IPS-18a (cell line): ENCODE measurements around the gene PRKN.

Experiments used
- H3K27ac ChIP-seq: one replicate; pipeline ENCODE4 v1.5.1; 2013; ENCODE audit warnings: low read length
- H3K27me3 ChIP-seq: one replicate; pipeline ENCODE4 v1.6.1; 2013; ENCODE audit warnings: mild to moderate bottlenecking, low read length; ENCODE audit not compliant: control insufficient read depth, insufficient read depth
- H3K36me3 ChIP-seq: one replicate; pipeline ENCODE4 v1.6.1; 2013; ENCODE audit warnings: low read depth, low read length; ENCODE audit not compliant: control insufficient read depth
- H3K4me1 ChIP-seq: one replicate; pipeline ENCODE4 v1.6.1; 2013; ENCODE audit warnings: low read depth, low read length; ENCODE audit not compliant: control insufficient read depth
- H3K4me3 ChIP-seq: one replicate; pipeline ENCODE4 v1.5.1; 2013; ENCODE audit warnings: low read length
- H3K9ac ChIP-seq: one replicate; pipeline ENCODE4 v1.6.1; 2013; ENCODE audit warnings: mild to moderate bottlenecking, low read length, moderate library complexity
- H3K9me3 ChIP-seq: one replicate; pipeline ENCODE4 v1.6.1; 2013; ENCODE audit warnings: low read depth, low read length; ENCODE audit not compliant: control insufficient read depth

Gene PRKN

GRCh38 chr6:161622779-161623178 lies 1104.8 kb downstream of the PRKN start:
- Histone ChIP-seq H3K4me3 (no peak overlapping the region), H3K4me1 (no peaks in the 10 kb centered on the region), H3K9me3 (no peaks in the 10 kb centered on the region), H3K36me3 (no peaks in the 10 kb centered on the region), H3K9ac (no peak overlapping the region), H3K27me3 (peaks cover 79% of the 10 kb centered on the region), H3K27ac (no peak overlapping the region)

DNA sequence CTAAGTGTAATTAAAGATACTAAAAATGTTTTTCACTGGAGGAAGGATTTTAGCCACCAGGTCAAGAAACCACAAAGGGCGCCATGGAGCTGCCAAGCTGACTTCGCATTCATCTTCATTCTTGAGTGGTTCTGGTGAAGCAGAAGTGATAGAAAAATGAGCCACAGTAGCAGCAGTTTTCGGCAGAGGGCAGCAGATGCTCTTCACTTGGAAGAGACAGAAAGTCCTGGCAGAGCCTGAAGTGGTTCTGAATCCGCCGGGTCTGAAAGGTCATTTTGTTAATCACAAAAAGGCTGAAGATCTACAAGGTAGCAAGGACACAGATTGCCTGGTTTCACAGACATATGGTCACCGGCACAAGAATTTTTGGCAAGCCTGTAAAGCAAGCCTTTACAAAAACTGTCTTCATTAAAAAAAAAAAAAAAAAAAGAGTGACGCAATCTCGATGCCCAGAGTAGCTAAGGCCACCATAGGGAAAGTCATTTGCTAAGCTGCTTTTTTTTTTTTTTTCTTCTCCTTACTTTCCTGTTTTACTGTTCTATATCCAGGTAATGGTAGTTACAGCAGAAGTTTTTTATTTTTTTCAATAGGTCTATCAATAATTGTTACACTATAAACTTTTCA lies 1108.6 kb downstream of the PRKN start:
- H3K4me3 ChIP-seq, result no peak overlapping the region
- H3K27me3 ChIP-seq, result peaks cover 46% of the 10 kb centered on the region
- H3K9me3 ChIP-seq, result no peaks in the 10 kb centered on the region
- H3K4me1 ChIP-seq, result no peaks in the 10 kb centered on the region
- H3K9ac ChIP-seq, result no peak overlapping the region
- H3K36me3 ChIP-seq, result no peaks in the 10 kb centered on the region
- H3K27ac ChIP-seq, result no peak overlapping the region

DNA sequence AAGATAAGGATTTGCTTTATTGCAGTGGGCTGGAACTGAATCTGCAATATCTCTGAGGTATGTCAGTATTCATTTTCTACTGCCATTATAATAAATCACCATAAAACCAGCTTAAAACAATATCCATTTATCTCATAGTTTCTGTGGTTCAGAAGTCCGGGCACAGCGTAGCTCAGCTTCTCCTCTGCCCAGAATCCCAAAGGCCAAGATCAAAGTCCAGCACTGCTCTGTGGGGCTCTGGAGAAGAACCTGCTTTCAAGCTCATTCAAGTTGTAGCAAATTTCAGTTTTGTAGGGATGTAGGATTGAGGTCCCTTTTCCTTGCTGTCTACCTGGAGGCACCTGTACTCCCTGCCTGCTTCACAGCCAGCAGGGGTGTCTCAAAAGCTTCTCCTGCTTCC lies 1113.9 kb downstream of the PRKN start:
- Histone ChIP-seq H3K4me1 (no peaks in the 10 kb centered on the region), H3K9me3 (no peaks in the 10 kb centered on the region), H3K27ac (no peak overlapping the region), H3K27me3 (peaks cover 6% of the 10 kb centered on the region), H3K9ac (no peak overlapping the region), H3K4me3 (no peak overlapping the region), H3K36me3 (no peaks in the 10 kb centered on the region)

- H3K27ac ChIP-seq, result no peak overlapping the region
- H3K9me3 ChIP-seq, result no peaks in the 10 kb centered on the region
- no peak overlapping the region for H3K4me3 ChIP-seq
- no peaks in the 10 kb centered on the region for H3K27me3 ChIP-seq
- no peaks in the 10 kb centered on the region for H3K36me3 ChIP-seq
- H3K4me1 ChIP-seq, result no peaks in the 10 kb centered on the region
- no peak overlapping the region for H3K9ac ChIP-seq
Measured at GRCh38 chr6:161608771-161609170, 1118.8 kb downstream of the PRKN start.

GRCh38 chr6:161607696-161608297 lies 1119.8 kb downstream of the PRKN start:
- no peaks in the 10 kb centered on the region for H3K27me3 ChIP-seq
- H3K27ac ChIP-seq, result no peak overlapping the region
- H3K36me3 ChIP-seq, result no peaks in the 10 kb centered on the region
- no peak overlapping the region for H3K9ac ChIP-seq
- no peak overlapping the region for H3K4me3 ChIP-seq
- no peaks in the 10 kb centered on the region for H3K9me3 ChIP-seq
- H3K4me1 ChIP-seq, result no peaks in the 10 kb centered on the region

GRCh38 chr6:161602359-161602758 lies 1125.2 kb downstream of the PRKN start:
- no peak overlapping the region for H3K4me3 ChIP-seq
- no peaks in the 10 kb centered on the region for H3K9me3 ChIP-seq
- H3K4me1 ChIP-seq, result no peaks in the 10 kb centered on the region

GRCh38 chr6:161598896-161599295 lies 1128.7 kb downstream of the PRKN start:
- Histone ChIP-seq H3K9ac (no peak overlapping the region), H3K27me3 (no peaks in the 10 kb centered on the region), H3K4me3 (no peak overlapping the region), H3K9me3 (no peaks in the 10 kb centered on the region), H3K4me1 (no peaks in the 10 kb centered on the region), H3K27ac (no peak overlapping the region), H3K36me3 (no peaks in the 10 kb centered on the region)

More at GRCh38 chr6:161602359-161602758, 1125.2 kb downstream of the PRKN start:
- H3K9ac ChIP-seq, result no peak overlapping the region
- H3K27ac ChIP-seq, result no peak overlapping the region
- H3K27me3 ChIP-seq, result no peaks in the 10 kb centered on the region
- H3K36me3 ChIP-seq, result no peaks in the 10 kb centered on the region

- no peak overlapping the region for H3K4me3 ChIP-seq
- no peaks in the 10 kb centered on the region for H3K9me3 ChIP-seq
- H3K27me3 ChIP-seq, result no peaks in the 10 kb centered on the region
- no peak overlapping the region for H3K27ac ChIP-seq
- no peaks in the 10 kb centered on the region for H3K36me3 ChIP-seq
- H3K4me1 ChIP-seq, result no peaks in the 10 kb centered on the region
- H3K9ac ChIP-seq, result no peak overlapping the region
Measured at GRCh38 chr6:161596807-161597520, 1130.6 kb downstream of the PRKN start.

DNA sequence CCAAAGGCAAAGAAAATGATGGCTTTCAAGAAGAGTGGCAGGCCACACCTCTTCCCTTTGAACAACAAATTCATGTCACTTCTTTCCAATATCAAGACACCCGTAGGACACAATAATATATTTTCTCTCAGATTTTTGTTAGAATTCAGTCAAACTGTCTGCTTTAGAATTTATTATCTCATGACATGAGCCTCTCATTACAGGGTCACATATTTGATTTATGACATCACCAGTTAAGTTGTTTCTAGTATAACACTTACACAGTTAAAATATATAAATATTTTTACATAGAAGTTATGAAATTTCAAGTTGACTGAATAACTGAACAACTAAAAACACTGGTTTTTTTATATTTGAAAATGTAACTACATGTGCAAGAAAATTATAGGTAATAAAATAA lies 1133.2 kb downstream of the PRKN start:
- Histone ChIP-seq H3K27ac (no peak overlapping the region), H3K27me3 (no peaks in the 10 kb centered on the region), H3K9ac (no peak overlapping the region), H3K36me3 (no peaks in the 10 kb centered on the region), H3K4me3 (no peak overlapping the region), H3K4me1 (no peaks in the 10 kb centered on the region), H3K9me3 (no peaks in the 10 kb centered on the region)

DNA sequence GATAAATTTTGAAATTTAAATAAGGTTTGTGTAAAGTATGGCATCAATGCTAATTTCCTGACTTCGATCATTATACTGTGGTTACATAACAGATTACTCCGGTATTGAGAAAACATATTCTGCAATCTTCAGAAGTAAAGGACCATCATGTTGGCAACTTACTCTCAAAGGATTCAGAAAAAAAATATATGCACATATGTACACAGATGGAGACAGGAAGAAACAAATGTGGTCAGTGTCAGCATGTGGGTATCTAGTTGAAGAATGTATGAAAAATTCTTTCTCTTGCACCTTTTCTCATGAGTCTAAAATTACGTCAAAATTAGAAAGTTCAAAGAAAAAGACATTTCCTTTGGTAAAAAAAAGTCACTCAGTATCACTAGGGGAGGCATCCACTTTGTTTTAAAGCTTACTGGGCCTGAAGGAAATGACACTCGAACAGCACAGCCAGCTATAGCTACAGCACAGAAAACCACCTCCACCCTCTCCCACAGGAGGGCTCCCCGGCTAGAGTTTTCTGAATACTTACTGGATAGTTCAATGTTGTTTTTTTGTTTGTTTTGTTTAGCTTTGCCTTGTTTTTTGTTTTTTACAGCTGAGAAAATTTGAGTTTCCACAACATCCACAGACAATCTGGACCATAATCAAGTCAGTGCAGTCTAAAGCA lies 1136.5 kb downstream of the PRKN start:
- Histone ChIP-seq H3K27me3 (no peaks in the 10 kb centered on the region), H3K9ac (no peak overlapping the region), H3K27ac (no peak overlapping the region), H3K4me3 (no peak overlapping the region), H3K9me3 (no peaks in the 10 kb centered on the region), H3K36me3 (no peaks in the 10 kb centered on the region), H3K4me1 (no peaks in the 10 kb centered on the region)

DNA sequence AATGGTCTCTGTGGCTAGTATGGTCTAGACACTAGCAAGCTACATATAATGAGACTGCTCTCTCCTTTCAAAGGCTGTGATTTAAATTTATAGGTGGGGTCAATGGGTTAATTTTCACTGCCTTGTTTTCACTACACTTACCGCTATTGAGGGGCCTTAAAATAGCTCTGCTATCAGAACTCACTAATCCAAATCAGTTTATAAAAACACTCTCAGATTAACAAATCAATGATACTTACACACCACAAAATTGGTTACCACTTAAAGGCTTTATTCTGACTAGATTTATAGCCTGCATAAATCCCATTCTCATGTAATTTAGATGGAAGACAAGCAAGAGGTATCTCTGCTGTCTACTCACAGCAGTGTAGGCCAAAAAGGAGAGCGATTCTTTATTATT lies 1140.7 kb downstream of the PRKN start:
- Histone ChIP-seq H3K36me3 (no peaks in the 10 kb centered on the region), H3K9ac (no peak overlapping the region), H3K27me3 (no peaks in the 10 kb centered on the region), H3K9me3 (no peaks in the 10 kb centered on the region), H3K4me1 (no peaks in the 10 kb centered on the region), H3K4me3 (no peak overlapping the region), H3K27ac (no peak overlapping the region)
